ENCODE measurements around the gene KIAA0825.

The KIAA0825 gene

DNA sequence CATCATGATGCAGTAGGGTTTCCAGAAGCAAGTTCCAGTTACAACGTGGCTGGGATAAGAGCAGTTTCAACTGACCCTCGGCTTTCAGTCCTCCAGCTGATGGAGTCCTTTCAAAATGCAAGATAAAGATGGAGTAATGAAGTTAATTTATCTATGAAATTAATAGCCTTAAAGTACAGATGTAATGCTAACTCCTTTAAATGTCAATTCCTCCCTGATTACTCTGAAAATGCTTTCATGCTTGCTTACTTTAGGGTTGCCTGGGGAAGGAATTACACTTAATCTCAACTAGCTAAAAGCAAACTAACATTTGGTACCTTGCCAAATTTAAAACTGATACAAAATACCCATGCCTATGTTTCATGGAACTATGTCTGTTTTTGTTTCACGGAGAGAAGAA is 178.4 kb downstream of the KIAA0825 start:
- DNase-seq (ENCODE audit: low read depth in 2 of 2), result no peak

DNA sequence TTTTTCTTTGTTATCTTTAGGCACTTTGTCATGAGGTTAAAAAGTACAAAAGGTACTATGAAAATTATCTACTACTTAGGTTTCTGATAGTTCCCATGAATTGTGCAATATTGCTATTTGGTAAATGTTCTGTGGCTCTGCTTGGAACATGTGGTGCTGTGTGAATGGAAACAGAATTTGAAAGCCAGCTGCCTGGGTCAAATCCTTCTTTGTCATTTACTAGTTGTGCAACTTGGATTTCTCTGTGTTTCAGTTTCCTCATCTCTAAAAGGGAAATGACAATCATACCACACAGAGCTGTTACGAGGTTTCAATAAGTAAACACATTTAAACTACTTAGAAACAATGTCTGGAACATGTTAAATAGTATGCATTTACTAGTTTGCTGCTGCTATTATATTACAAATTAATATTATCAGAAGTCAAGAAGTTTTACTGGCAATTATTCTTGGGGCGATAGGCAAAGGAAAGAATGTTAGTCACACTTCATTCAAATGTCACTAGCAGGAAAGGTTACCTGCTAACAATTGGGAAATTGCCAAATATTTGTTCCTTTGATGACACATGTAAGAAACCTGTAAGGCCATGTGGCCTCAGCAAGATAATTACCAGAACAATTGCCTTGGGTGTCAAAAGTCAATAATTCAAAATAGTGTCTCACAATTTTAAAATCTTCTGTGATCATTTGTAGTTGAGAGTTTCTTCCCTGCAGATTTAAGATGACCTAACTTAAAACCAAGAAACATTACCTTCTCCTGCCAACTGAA is 184.8 kb downstream of the KIAA0825 start:
- peak; percentile 69 to 72 for DNase-seq (ENCODE audit: low read depth in 2 of 2)

DNA sequence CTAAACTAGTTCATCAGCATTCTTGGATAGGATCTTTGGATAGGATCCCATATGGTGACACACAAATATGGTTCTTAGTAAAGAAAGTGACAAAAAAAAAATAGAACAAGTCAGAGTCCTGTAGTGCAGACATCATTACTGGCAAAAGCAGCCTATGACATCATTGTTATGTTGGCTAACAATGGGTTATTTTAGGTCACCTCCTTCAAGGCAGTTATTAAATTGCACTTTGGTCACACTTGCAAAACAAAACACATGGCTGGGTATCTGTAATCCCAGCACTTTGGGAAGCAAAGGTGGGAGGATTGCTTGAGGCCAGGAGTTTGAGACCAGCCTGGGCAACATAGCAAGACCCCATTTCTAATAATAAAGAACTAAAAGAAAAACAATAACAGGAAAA is 185.9 kb downstream of the KIAA0825 start:
- DNase-seq (ENCODE audit: low read depth in 2 of 2), result peak; percentile 1 to 10

DNA sequence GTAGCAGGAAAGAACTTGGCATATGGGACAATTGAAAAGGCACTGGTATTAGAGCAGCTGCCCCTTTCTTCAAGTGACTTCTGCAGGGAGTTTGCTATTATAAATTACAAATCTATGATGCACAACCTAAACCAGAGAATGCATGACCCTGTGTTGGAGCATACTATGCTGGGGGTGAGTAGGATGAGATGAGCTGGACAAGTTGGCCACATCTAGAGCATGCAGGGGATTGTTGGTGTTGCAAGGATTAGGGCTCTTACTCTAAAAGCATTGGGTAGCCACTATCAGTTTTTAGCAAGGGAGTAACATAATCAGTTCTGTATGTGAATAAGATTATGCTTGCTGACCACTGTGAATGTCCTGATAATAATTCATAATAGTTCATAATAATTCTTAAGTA is 186.7 kb downstream of the KIAA0825 start:
- DNase-seq (ENCODE audit: low read depth in 2 of 2), result no peak

DNA sequence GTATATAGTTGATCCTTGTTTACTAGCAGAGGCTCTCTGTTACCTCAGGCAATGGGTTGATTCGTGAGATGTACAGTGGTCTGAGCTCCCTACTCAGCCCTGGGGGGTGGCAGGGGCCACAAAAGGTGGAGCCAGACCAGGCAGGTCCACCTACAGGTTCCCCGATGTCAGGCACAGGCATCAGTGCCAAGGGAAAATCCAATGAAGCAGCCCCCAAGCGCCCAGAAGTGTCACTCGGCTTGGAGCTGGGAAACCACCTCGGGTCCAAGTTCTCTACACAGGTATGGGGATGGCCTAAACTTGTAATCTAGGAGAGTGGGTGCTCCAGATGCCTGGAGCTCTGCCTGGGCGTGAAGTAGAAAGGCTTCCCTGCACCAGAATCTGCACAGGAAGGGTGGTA is 188.8 kb downstream of the KIAA0825 start:
- DNase-seq (ENCODE audit: low read depth in 2 of 2), result no peak

DNA sequence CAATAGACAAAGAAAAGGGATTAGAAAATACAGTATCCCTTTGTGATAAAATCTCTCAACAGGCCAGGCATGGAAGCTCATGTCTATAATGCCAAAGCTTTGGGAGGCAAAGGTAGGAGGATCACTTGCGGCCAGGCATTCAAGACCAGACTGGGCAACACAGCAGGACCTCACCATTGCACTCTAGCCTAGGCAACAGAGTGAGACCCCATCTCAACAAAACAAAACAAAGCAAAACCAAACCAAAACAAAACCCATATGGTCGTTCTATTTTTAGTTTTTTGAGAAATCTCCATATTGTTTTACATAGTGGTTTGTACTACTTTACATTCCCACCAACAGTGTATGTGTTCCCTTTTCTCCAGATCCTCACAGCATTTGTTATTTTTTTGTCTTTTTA is 193.0 kb downstream of the KIAA0825 start:
- DNase-seq (ENCODE audit: low read depth in 2 of 2), result no peak

DNA sequence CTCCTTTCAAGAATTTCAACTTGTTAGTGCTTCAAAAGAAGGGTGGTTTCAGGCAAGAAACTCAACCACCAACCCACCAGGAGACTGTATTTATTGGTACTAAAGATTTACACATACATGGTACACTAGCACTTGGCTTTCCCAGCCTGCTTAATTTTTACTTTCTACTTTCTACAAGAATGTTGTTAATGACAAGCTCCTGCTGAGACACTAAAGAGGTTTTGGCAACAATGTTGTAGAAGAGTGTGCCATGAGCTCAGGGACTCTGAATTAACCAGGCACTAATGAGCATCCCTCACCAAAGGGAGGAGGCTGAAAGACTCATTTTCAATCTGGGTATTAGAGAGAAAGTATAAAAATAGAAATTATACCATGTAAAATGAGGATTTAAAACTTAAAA is 195.0 kb downstream of the KIAA0825 start:
- DNase-seq (ENCODE audit: low read depth in 2 of 2), result no peak

DNA sequence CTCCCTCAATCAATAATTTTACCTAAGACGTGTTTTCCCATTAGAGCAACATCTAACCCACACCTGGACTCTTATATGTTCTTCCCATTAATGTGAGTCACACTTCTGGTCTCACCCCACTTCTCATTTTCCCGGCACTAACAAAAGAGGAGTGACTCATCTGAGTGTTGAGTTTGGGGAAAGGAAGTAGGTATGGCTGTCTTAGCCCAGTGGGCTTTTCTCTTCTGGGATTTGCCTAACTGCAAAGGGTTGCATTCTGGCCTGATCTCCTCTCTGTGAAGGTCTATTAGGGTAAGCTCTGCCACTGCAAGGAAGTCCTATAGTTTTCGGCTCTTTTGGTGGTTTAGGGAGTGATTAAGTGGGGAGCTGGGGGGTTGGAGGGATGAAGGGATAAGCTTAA is 195.6 kb downstream of the KIAA0825 start:
- peak; percentile 7 for DNase-seq (ENCODE audit: low read depth in 2 of 2)

DNA sequence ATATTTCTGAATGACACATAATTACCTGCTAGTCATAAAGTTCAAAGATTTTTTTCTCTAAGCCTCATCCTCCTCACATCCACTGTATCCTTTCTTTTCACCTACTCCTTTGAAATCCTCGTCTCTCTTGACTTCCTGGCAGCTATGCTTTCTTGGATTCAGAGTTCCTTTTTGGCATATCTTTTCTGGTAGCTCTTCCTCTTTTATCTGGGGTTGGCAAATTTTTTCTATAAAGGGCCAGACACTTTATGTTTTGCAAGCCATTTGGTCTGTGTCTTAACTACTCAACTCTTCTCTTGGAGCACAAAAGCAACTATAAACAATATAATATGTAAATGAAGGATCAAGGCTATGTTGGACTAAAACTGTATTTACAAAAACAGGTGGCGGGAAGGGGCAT is 197.5 kb downstream of the KIAA0825 start:
- DNase-seq (ENCODE audit: low read depth in 2 of 2), result no peak

DNA sequence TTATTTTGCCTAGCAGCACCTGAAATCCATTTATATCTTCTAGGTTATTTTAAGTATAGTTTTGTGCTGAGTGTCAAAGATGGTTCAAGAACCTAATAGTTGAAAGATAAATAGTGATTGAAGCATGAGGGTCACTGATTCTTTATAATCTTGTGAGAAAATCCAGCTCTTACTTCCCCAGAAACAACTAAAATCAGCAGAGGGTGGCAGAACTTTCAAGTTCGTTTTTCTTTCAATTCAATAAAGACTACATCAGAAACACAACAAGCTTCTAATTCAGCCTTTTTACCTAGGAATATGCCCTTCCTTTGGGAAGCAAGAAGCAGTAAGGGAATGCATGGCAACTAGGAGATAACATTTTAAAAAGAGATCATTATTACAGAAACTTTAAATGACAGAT is 202.6 kb downstream of the KIAA0825 start:
- no peak for DNase-seq (ENCODE audit: low read depth in 2 of 2)

DNA sequence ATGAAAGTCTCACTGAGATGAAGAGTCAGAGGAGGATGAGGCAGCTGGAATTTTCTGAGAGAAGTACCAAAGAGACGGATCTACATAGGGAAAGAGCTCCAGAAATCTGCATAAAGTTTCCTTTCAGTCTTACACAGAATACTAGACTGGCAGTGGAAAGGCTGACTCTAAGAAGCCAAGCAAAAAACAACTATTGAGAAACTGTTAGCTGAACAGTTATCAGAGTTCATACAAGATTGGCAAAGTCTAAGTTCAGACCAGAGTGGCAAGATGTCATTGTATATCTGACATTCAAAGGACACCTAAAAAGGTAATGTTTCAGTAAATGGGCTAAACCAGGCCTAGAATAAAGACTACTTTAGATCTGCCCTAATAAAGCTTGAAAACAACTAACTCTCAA is 209.0 kb downstream of the KIAA0825 start:
- DNase-seq (ENCODE audit: low read depth in 2 of 2), result no peak

DNA sequence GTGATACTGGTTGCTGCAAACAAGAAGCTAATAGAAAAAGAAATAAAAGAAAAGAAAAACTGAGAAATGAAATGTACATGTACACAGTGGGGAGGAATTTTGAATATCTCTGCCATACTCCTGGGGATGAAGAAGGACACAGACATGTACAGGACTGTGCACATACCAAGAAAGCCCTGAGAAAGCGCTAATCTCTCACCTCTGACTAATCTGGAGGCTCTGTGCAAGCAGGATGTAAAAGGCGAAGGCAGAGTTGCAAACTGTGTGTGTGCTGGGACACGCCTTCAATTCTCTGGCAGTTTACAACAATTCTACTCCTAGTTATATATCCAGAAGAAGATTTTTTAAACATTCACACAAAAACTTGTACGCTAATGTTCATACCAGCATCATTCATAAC is 211.4 kb downstream of the KIAA0825 start:
- DNase-seq (ENCODE audit: low read depth in 2 of 2), result no peak

DNA sequence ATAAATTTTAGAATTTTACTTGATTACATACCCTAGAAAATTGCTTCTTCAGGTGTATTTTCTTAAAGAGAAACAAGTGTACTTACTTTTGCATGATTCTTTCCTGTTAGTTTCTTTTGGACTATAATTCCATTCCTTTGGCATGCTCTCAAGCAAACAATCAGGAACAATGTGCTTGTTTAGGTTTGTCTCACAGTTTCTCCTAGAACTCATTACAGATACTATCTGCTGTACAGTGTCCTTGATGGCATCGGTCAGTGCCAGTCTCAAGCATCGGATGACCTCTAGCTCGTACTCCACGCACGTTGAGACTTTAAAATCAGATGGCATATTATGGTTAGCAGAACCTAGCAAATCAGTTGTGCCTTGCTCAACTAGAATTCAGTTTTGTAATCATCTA is 214.9 kb downstream of the KIAA0825 start:
- DNase-seq (ENCODE audit: low read depth in 2 of 2), result no peak

DNA sequence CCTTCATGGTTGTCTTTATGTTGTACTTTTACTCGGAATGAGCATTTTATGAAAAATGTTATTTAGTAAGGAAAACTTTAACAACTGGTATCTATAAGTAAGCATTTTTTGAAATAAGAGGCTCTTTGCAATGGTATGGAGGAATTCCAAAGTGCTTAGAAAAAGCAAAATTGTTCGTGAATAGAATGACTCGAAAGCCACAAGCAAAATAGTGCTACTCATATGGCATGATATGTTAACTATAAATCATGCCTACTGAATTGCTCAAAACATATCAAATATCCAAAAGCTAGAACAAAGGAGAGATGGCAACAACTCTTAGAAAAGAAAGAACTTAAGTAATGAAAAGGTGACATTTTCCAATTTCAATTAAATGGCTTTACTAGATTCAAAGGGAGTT is 216.3 kb downstream of the KIAA0825 start:
- DNase-seq (ENCODE audit: low read depth in 2 of 2), result peak; percentile 2 to 6

DNA sequence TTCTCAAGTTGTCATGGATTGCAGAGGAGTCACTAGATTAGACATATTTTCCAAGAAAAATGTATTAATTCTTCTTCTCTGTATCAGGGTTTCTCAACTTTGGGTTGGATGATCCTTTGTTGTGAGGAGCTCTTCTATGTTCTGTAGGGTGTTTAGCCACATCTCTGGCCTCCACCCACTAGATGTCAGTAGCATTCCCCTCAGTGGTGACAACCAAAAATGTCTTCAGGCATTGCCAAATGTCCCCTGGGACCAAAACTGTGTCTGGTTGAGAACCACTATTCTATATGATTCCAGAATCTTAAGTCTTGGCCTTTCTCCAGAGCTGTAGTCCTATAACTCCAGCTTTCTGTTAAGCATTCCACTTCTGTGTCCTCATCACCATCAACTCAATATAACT is 220.9 kb downstream of the KIAA0825 start:
- no peak for DNase-seq (ENCODE audit: low read depth in 2 of 2)

DNA sequence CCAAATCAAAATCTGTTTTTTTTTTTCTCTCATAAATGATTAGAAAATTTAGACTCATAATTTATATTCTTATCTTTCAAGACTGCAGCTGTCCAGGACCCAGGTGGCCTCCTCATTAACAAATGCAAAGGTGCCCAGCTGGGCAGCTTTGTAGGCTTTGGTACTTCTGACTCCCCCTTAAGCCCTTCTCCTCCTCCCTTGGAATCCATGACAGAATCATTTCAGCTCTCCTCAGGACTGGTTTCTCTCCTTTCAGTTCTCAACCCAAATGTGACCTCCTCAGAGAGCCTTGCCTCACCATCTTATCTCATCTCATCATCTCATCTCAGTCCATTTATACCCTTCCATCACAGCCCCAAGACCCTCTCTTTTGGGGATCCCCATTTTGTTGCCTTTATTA is 221.7 kb downstream of the KIAA0825 start:
- no peak for DNase-seq (ENCODE audit: low read depth in 2 of 2)

DNA sequence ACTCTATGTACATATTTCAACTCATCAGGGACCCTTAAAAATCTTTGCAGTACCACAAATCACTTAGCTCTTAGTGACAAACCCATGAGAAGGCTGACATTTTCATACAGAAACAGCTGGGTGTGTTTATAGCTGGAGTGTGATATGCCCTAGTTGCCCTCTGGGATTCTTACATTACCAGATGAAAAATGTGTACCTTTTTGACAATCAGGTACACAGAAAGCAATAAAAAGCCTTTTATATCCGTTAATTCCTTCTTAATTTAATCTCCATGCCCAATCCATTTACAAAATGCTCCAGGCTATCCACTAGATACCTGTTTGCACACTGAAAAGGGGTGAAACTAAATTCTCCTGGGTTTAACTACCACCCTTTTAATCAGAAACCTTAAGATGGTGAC is 222.9 kb downstream of the KIAA0825 start:
- no peak for DNase-seq (ENCODE audit: low read depth in 2 of 2)

DNA sequence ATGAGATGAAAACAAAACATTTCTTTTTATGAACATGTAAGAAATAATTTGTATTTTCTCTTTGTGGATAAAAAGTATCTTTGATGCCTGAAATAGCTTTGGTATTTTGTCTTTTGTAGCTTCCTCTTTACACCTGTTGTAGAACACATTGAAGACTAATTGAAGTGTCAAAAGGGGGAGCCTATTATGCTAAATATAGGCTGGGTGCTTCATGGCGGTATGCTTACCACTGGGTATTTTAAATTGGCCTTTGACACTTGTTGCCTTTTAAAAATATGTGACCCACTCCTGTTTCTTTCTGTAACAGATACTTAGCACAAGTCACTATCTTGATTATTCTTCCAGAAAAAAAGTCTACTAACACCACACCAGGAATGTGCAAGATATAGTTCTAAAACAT is 226.4 kb downstream of the KIAA0825 start:
- no peak for DNase-seq (ENCODE audit: low read depth in 2 of 2)

DNA sequence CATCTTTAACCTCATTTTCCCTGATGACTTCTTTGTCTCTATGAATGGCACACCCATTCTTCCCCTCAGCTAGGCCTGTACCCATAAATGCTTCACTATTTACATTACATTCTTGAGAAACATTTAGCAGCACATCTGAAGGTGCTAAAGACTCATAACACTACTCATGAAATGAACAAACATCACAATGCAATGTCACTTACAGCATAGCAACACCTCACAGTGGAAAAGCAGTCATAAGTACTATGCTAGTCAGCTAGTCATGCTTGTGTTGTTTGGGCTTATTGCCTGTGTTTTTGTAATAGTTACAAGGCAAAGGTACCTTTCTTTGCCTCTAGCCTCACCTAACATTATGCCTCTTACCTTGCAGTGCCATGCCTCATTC is 228.9 kb downstream of the KIAA0825 start:
- no peak for DNase-seq (ENCODE audit: low read depth in 2 of 2)

DNA sequence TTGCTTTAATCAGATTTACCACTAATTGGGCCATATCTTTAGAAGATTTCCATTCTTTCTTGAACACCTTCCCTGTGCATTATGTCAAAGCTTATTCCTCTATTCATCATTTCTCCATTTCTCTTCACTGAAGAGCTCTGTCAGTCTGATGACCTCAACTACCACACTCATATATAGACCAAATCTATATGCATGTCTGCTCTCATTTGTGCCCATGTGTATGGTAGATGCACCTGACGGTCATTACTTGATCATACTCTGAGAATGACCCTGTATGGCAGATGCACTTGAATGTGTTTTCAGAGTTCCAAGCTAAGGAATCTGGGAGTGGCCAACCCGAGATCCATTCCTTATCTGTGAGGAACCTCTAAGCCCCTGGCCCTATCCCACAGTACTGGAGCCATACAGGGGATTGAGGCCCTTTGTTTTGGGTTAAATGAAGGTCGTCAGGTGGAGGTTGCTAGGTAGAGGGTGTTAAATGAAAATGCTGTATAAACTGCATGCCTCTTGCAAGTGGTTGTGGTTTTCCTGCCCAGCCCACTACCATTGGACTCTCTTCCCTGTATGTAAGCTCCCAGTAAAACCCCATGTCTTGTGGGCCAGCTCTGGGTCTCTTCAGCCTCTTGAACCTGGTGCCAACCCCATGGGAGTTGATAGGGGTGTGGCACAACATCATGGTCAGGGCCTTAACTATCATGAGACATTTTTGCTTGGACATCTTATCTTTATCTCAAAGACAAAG is 229.5 kb downstream of the KIAA0825 start:
- no peak for DNase-seq (ENCODE audit: low read depth in 2 of 2)

DNA sequence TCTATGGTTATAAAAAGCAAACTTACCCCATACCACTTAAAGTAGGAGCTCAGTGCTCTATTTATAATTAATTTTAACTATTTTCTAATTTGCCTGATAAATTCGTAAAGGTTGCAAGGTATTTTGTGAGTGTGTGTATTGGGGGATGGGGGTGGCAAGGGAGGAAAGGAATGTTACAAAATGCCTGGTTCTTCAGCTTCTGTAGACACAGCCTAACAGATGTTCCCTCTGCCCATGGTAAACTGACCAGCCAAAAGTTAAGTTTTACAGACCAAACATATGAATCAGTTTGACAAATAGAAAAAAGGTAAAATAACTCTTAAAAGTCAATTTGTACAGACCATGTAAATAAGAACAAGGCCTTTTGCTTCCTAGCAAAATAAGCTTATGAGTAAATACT is 232.6 kb downstream of the KIAA0825 start:
- DNase-seq (ENCODE audit: low read depth in 2 of 2), result no peak

DNA sequence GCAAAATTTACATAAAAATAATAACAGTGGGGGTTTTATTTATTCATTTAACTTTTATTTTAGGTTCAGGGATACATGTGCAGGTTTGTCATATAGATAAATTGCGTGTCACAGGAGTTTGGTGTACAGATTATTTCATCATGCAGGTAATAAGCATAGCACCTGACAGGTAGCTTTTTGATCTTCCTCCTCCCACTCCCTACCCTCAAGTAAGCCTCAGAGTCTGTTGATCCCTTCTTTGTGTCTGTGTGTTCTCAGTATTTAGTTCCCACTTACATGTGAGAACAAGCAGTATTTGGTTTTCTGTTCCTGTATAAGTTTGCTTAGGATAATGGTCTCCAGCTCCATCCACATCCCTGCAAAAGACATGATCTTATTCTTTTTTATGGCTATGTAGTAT is 240.3 kb downstream of the KIAA0825 start:
- DNase-seq (ENCODE audit: low read depth in 2 of 2), result no peak

DNA sequence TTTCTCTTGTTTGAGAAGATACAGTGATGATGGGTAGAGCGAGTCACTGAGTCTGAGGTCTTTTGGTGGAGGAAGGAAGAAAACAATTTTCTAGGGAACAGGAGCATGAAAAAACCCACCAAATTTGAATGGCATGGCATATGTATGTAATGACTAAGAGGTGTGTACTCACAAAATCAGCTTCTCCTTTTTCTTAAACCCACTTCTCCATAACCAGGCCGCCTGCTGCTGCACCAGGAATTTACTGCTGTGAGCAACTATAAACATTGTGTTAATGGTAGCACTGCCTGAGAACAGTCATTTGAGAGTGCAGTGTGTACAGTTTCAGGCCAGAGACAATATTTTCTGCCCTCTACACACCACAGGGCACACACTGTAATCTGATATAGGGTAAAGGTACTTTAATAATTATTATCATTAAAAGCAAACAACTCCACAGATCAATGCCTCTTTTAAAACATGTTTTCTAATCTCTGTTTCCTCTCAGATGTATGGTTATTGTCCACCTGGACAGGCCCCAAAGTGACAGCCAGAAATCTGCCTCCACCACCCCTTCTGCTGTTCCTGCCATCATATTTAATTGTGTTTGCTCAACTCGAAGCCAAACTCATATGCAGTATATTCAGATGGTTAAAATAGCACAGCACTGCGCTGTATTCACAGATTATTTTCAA is 241.6 kb downstream of the KIAA0825 start:
- no peak for DNase-seq (ENCODE audit: low read depth in 2 of 2)

Measured in fibroblast of skin of left quadriceps (primary cell).